ENCODE measurements around the gene LAMC1. TPM values are rescaled to one million over a fixed set of nuclear protein-coding genes. Genes with fewer than 3 reads are reported as not detected.

LAMC1 gene
- polyA plus RNA-seq, 4 donors = 2.5 to 84.5 (median 22.2) TPM

DNA sequence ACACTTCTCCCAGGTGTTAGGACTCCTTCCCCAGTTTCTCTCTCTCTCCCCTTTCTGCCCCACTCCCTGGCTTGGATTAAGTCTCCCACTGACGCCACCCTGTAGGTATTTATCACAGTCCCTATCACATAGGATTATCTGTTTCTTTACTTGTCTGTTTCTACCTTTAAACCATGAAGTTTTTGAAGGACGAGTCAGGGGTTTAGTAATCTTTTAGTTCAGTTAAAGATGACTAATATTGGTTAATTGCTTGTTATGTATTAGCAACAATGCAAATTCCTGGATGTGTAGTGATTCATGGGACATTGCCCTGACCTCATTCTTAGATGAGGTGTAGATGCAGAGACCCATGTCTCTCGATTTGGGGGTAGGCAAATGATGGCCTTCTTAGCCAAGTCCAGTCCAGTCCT lies 6.4 kb downstream of the LAMC1 start:
- FAIRE-seq (no peak), DNase-seq (peak in 1 of 2 donors; percentile 20)
- no peaks in the 10 kb centered on the region for H3K27me3 ChIP-seq (ENCODE audit: control insufficient read depth in 3 of 3, insufficient read depth in 3 of 3, low read length in 3 of 3)
- WGBS, 3 donors = 31 to 53% (median 44%) methylated on average over 3 of the region's 3 CpGs
- no peaks in the 10 kb centered on the region for H3K9me3 ChIP-seq (ENCODE audit: control insufficient read depth in 2 of 2, insufficient read depth in 1 of 2, low read depth in 1 of 2, low read length in 1 of 2)
- H3K27ac ChIP-seq (ENCODE audit: low read depth in 1 of 3, low read length in 2 of 3) = no peak overlapping the region
- H3K4me1 ChIP-seq (ENCODE audit: control insufficient read depth in 3 of 3, insufficient read depth in 2 of 3, low read depth in 1 of 3, low read length in 2 of 3) = peaks cover 0 to 9% (median 0%) of the 10 kb centered on the region in 3 donors
- H3K4me3 ChIP-seq (ENCODE audit: low read depth in 1 of 3, low read length in 3 of 3) = no peak overlapping the region
- no peaks in the 10 kb centered on the region for H3K36me3 ChIP-seq (ENCODE audit: control insufficient read depth in 3 of 3, insufficient read depth in 2 of 3, low read depth in 1 of 3, low read length in 3 of 3)

DNA sequence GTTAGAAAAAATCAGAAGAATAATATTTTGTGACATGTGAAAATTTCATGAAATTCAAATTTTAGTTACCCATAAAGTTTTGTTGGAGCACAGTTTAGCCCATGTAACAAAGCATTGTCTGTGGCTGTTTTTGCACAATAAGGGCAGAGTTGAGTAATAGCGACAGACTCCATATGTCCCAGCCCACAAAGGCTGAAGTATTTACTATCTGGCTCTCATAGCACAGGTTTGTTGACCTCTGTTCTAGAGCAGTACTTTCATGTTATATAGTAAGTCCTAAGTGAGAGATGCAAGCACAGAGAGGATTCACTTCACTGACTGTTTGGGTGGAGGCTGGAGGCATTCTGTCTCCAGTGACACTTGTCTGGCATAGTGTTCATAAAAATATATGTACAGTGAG lies 6.8 kb downstream of the LAMC1 start:
- no peak overlapping the region for H3K4me3 ChIP-seq (ENCODE audit: low read depth in 1 of 3, low read length in 3 of 3)
- H3K4me1 ChIP-seq (ENCODE audit: control insufficient read depth in 3 of 3, insufficient read depth in 2 of 3, low read depth in 1 of 3, low read length in 2 of 3) = peaks cover 0 to 9% (median 0%) of the 10 kb centered on the region in 3 donors
- peak overlapping the region in 1 of 3 donors; percentile 13 for H3K27ac ChIP-seq (ENCODE audit: low read depth in 1 of 3, low read length in 2 of 3)
- DNase-seq (peak in 1 of 2 donors; percentile 70), FAIRE-seq (no peak)
- H3K9me3 ChIP-seq (ENCODE audit: control insufficient read depth in 2 of 2, insufficient read depth in 1 of 2, low read depth in 1 of 2, low read length in 1 of 2) = no peaks in the 10 kb centered on the region
- no peaks in the 10 kb centered on the region for H3K27me3 ChIP-seq (ENCODE audit: control insufficient read depth in 3 of 3, insufficient read depth in 3 of 3, low read length in 3 of 3)
- H3K36me3 ChIP-seq (ENCODE audit: control insufficient read depth in 3 of 3, insufficient read depth in 2 of 3, low read depth in 1 of 3, low read length in 3 of 3) = no peaks in the 10 kb centered on the region
- WGBS, 3 donors = 66 to 68% (median 67%) methylated on average over 1 of the region's 1 CpG

DNA sequence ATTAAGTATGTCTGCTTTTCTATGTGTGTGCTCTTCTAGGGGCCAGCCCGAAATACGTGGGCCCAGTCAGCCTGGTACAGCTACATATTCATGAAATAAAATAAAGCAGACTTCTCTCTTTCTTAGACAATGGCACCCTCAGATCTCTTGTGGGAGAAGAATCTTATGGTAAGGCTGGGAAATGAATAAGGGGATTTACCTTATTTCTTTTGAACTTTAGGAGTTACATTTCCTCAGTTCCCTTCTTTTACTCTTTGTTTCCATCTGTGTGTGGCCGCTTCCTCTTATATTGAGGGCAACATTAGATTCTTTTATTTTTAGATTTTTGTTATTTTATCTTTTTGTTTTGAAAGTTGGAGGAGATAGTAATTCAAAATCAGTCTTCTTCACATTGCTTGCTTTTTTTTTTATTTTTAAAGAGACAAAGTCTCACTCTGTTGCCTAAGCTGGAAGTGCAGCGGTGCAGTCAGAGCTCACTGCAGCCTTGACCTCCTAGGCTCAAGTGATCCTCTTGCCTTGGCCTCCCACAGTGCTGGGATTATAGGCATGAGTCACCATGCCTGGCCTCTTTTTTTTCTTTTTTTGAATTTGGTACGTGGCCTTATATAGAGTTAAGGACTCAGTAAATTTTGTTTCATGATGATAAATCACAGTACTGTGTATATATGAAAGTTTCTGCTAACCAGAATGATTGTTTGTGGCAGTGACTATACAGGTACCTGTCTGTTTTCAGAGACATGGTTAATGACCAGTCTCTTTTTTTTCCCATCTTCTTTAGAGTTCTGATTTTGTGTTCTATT lies 9.1 kb downstream of the LAMC1 start:
- no peak for DNase-seq
- 68 to 71% (median 68%) methylated on average over 5 of the region's 5 CpGs for WGBS, 3 donors
- no peak for FAIRE-seq
- H3K4me1 ChIP-seq (ENCODE audit: control insufficient read depth in 3 of 3, insufficient read depth in 2 of 3, low read depth in 1 of 3, low read length in 2 of 3) = peaks cover 0 to 9% (median 0%) of the 10 kb centered on the region in 3 donors
- no peaks in the 10 kb centered on the region for H3K27me3 ChIP-seq (ENCODE audit: control insufficient read depth in 3 of 3, insufficient read depth in 3 of 3, low read length in 3 of 3)
- H3K9me3 ChIP-seq (ENCODE audit: control insufficient read depth in 2 of 2, insufficient read depth in 1 of 2, low read depth in 1 of 2, low read length in 1 of 2) = no peaks in the 10 kb centered on the region
- H3K36me3 ChIP-seq (ENCODE audit: control insufficient read depth in 3 of 3, insufficient read depth in 2 of 3, low read depth in 1 of 3, low read length in 3 of 3) = no peaks in the 10 kb centered on the region
- H3K27ac ChIP-seq (ENCODE audit: low read depth in 1 of 3, low read length in 2 of 3) = no peak overlapping the region
- H3K4me3 ChIP-seq (ENCODE audit: low read depth in 1 of 3, low read length in 3 of 3) = no peak overlapping the region

DNA sequence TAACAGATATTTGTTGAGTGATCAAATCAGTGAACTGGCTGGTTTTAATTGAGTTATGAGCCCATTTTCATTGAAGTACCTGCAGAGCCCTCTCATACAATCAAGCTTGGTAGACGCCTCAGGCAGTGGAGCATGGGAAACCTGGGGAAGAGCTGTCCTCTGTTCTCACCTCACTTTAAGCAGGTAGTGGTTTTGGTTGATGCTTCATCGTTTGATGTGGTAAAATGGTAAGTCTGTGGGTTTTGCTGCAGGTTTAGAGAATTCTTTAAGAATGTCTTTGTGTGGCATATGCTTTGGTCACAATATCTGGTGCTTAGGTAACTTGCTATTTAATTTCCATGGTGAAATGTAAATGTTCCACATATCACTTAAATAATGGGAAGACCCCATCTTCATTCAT lies 10.0 kb downstream of the LAMC1 start:
- WGBS, 3 donors = 72 to 92% (median 75%) methylated on average over 2 of the region's 2 CpGs
- FAIRE-seq (no peak), DNase-seq (no peak)
- Histone ChIP-seq H3K27me3 (ENCODE audit: control insufficient read depth in 3 of 3, insufficient read depth in 3 of 3, low read length in 3 of 3) (no peaks in the 10 kb centered on the region), H3K9me3 (ENCODE audit: control insufficient read depth in 2 of 2, insufficient read depth in 1 of 2, low read depth in 1 of 2, low read length in 1 of 2) (no peaks in the 10 kb centered on the region), H3K27ac (ENCODE audit: low read depth in 1 of 3, low read length in 2 of 3) (no peak overlapping the region), H3K4me1 (ENCODE audit: control insufficient read depth in 3 of 3, insufficient read depth in 2 of 3, low read depth in 1 of 3, low read length in 2 of 3) (peaks cover 0 to 9% (median 0%) of the 10 kb centered on the region in 3 donors), H3K36me3 (ENCODE audit: control insufficient read depth in 3 of 3, insufficient read depth in 2 of 3, low read depth in 1 of 3, low read length in 3 of 3) (no peaks in the 10 kb centered on the region), H3K4me3 (ENCODE audit: low read depth in 1 of 3, low read length in 3 of 3) (no peak overlapping the region)

DNA sequence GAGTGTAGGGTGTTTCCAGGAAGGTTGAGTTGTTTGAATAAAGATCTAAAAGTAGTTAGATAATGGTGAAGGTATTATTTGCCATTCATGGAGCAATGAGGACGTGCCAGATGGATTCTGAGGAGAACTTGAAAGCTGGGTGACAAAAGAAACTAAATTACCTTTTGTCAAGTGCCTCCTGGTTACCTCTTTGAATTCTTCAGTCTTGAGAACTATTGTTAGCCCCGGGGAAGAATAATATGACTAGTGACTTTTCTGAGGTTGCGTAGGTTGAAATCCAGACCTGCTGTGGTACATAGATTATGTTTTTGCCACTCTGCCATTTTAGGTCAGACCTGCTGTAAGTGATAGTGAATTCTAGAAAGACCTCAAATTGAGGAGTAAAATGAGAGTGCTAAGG lies 11.5 kb downstream of the LAMC1 start:
- Histone ChIP-seq H3K27ac (ENCODE audit: low read depth in 1 of 3, low read length in 2 of 3) (no peak overlapping the region), H3K4me3 (ENCODE audit: low read depth in 1 of 3, low read length in 3 of 3) (no peak overlapping the region), H3K4me1 (ENCODE audit: control insufficient read depth in 3 of 3, insufficient read depth in 2 of 3, low read depth in 1 of 3, low read length in 2 of 3) (peaks cover 0 to 4% (median 0%) of the 10 kb centered on the region in 3 donors), H3K36me3 (ENCODE audit: control insufficient read depth in 3 of 3, insufficient read depth in 2 of 3, low read depth in 1 of 3, low read length in 3 of 3) (no peaks in the 10 kb centered on the region), H3K9me3 (ENCODE audit: control insufficient read depth in 2 of 2, insufficient read depth in 1 of 2, low read depth in 1 of 2, low read length in 1 of 2) (no peaks in the 10 kb centered on the region), H3K27me3 (ENCODE audit: control insufficient read depth in 3 of 3, insufficient read depth in 3 of 3, low read length in 3 of 3) (no peaks in the 10 kb centered on the region)
- no peak for DNase-seq
- 72 to 86% (median 82%) methylated on average over 3 of the region's 3 CpGs for WGBS, 3 donors
- no peak for FAIRE-seq

DNA sequence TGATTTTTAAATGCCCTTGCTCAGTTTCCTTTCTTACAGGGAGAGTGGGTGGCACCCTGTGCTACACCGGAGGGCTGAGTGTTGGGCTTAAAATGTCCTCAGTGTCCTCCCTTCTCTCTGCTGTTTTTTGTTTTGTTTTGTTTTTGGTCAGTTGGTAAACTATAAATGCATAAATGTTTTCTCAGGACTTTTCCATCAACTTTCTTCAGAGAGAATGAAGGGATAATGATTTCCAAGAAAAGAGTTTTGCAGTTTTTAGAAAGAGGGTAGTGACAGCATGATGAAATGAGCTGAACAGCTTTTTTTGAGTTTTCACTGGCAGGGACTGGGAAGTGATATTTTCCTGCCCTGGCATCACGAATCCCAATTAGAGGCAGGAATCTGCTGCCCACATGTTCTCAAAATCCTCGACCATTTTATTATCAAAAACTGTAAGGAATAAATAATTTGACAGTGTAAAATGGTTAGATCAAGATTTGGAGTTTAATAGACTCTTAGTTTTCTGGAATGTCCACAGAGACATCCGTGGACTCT lies 15.2 kb downstream of the LAMC1 start:
- FAIRE-seq (no peak), DNase-seq (no peak)
- H3K36me3 ChIP-seq (ENCODE audit: control insufficient read depth in 3 of 3, insufficient read depth in 2 of 3, low read depth in 1 of 3, low read length in 3 of 3) = no peaks in the 10 kb centered on the region
- H3K27me3 ChIP-seq (ENCODE audit: control insufficient read depth in 3 of 3, insufficient read depth in 3 of 3, low read length in 3 of 3) = no peaks in the 10 kb centered on the region
- WGBS, 3 donors = 72 to 77% (median 75%) methylated on average over 4 of the region's 4 CpGs
- peaks cover 0 to 13% (median 0%) of the 10 kb centered on the region in 3 donors for H3K4me1 ChIP-seq (ENCODE audit: control insufficient read depth in 3 of 3, insufficient read depth in 2 of 3, low read depth in 1 of 3, low read length in 2 of 3)
- H3K4me3 ChIP-seq (ENCODE audit: low read depth in 1 of 3, low read length in 3 of 3) = no peak overlapping the region
- peak overlapping the region in 1 of 3 donors; percentile 24 for H3K27ac ChIP-seq (ENCODE audit: low read depth in 1 of 3, low read length in 2 of 3)
- no peaks in the 10 kb centered on the region for H3K9me3 ChIP-seq (ENCODE audit: control insufficient read depth in 2 of 2, insufficient read depth in 1 of 2, low read depth in 1 of 2, low read length in 1 of 2)

DNA sequence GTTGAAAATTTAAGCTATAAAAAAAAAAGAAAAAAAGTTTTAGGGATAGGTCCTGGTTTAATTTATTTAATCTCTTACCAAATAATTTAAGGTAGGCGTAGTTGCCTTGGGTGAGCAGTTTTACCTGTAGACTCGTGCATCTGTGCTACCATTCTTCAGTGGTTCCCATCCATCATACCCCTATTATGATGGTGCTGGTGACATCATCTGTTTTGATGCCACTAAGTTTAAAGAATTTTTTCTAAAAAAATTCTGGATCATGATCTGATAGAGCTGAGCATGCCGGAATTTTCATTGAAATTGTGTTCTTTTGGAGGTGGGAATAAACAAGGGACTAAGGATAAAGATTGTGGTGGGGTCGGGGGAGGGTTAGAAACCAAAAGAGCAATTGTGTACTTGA lies 15.7 kb downstream of the LAMC1 start:
- no peak for DNase-seq
- no peak overlapping the region for H3K4me3 ChIP-seq (ENCODE audit: low read depth in 1 of 3, low read length in 3 of 3)
- WGBS, 3 donors = 90 to 95% (median 94%) methylated on average over 4 of the region's 4 CpGs
- FAIRE-seq = no peak
- H3K9me3 ChIP-seq (ENCODE audit: control insufficient read depth in 2 of 2, insufficient read depth in 1 of 2, low read depth in 1 of 2, low read length in 1 of 2) = no peaks in the 10 kb centered on the region
- no peaks in the 10 kb centered on the region for H3K27me3 ChIP-seq (ENCODE audit: control insufficient read depth in 3 of 3, insufficient read depth in 3 of 3, low read length in 3 of 3)
- H3K27ac ChIP-seq (ENCODE audit: low read depth in 1 of 3, low read length in 2 of 3) = no peak overlapping the region
- peaks cover 0 to 13% (median 0%) of the 10 kb centered on the region in 3 donors for H3K4me1 ChIP-seq (ENCODE audit: control insufficient read depth in 3 of 3, insufficient read depth in 2 of 3, low read depth in 1 of 3, low read length in 2 of 3)
- H3K36me3 ChIP-seq (ENCODE audit: control insufficient read depth in 3 of 3, insufficient read depth in 2 of 3, low read depth in 1 of 3, low read length in 3 of 3) = no peaks in the 10 kb centered on the region

DNA sequence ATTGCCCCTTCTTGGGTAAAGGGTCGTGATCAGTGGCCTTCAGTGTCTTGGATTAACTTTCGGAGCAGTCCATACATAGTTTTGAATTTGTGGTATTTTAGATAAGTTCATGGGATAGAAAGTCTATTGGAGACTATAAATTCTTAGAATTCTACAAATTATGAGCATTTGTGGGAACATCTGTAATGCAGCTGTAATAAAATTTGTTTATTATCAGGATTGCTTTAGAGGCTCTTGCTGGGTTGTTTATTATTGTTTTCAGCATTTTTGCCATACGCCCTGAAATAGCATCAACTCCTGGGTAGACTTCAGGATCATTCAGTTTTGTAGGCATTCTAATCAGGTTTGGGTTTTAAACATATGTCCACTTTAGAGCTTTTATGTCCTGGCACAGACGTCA lies 16.1 kb downstream of the LAMC1 start:
- FAIRE-seq = no peak
- no peak overlapping the region for H3K27ac ChIP-seq (ENCODE audit: low read depth in 1 of 3, low read length in 2 of 3)
- WGBS, 3 donors = 73 to 80% (median 79%) methylated on average over 4 of the region's 4 CpGs

More for the DNA sequence above, 16.1 kb downstream of the LAMC1 start:
- Histone ChIP-seq H3K27me3 (ENCODE audit: control insufficient read depth in 3 of 3, insufficient read depth in 3 of 3, low read length in 3 of 3) (no peaks in the 10 kb centered on the region), H3K4me1 (ENCODE audit: control insufficient read depth in 3 of 3, insufficient read depth in 2 of 3, low read depth in 1 of 3, low read length in 2 of 3) (peaks cover 0 to 13% (median 3%) of the 10 kb centered on the region in 3 donors), H3K9me3 (ENCODE audit: control insufficient read depth in 2 of 2, insufficient read depth in 1 of 2, low read depth in 1 of 2, low read length in 1 of 2) (no peaks in the 10 kb centered on the region), H3K4me3 (ENCODE audit: low read depth in 1 of 3, low read length in 3 of 3) (no peak overlapping the region), H3K36me3 (ENCODE audit: control insufficient read depth in 3 of 3, insufficient read depth in 2 of 3, low read depth in 1 of 3, low read length in 3 of 3) (no peaks in the 10 kb centered on the region)
- no peak for DNase-seq
